Gastrocnemius medialis (tissue), 4 donors: Measurements from ENCODE around the gene RAD18.

Experiments
- CTCF ChIP-seq, 5 experiments: fragments of 450-650 bp in 3 of 5; fragments of 200-600 bp in 2 of 5; sonication (generic) in 2 of 5; IDR thresholded peaks in 4 of 5; conservative IDR thresholded peaks in 1 of 5; 1 replicate in 4 of 5; 2 replicates in 1 of 5; pipeline ENCODE4 v1.5.1; 2016 to 2019; ENCODE audit warnings: antibody characterized with exemption in 5 of 5, mild to moderate bottlenecking in 3 of 5, moderate library complexity in 3 of 5
- POLR2A ChIP-seq, 2 donors: fragments of 450-650 bp; IDR thresholded peaks; one replicate each; pipeline ENCODE4 v1.6.1; 2017; ENCODE audit warnings: antibody characterized with exemption in 2 of 2, mild to moderate bottlenecking in 2 of 2, moderate library complexity in 2 of 2

- no peak for TF ChIP-seq CTCF (IDR thresholded peaks at IDR 0.05 in 4 of 5, conservative IDR thresholded peaks at IDR 0.05 in 1 of 5)
- no peak for TF ChIP-seq POLR2A (IDR thresholded peaks at IDR 0.05)
Observed at GRCh38 chr3:8852511-8852910, 110.8 kb downstream of the RAD18 start.
